H1 (cell line): ENCODE measurements around the gene EEF1G. TPM values are rescaled to one million over a fixed set of nuclear protein-coding genes. Genes with fewer than 3 reads are reported as not detected.

Experiments
- CTCF ChIA-PET: fragments of 300-600 bp; sonication (Branson Sonifier 250); formaldehyde crosslinking; loops from one replicate; lab custom pipeline; 2021; ENCODE audit not compliant: partially characterized antibody; lab: Charles Lee
- POLR2A ChIA-PET: fragments of 300-600 bp; sonication (Branson Sonifier 250); formaldehyde crosslinking; loops from one replicate; lab custom pipeline; 2021; ENCODE audit warnings: inconsistent platforms; ENCODE audit not compliant: partially characterized antibody; lab: Charles Lee
- DNase-seq, 2 experiments: peaks; one replicate each; pipeline versions ENCODE4 v3.0.0 to v3.0.0-alpha.2; 2010 to 2022; ENCODE audit warnings: low spot score in 2 of 2, low read depth in 1 of 2, mixed read lengths in 1 of 2
- FAIRE-seq: peaks from 2 replicates; lab custom pipeline; 2011; peaks lifted over from hg19 to GRCh38; lab: Jason Lieb, UNC
- H2AFZ ChIP-seq: 2 replicates; pipeline ENCODE4 v1.8.1; 2012; ENCODE audit warnings: low read length, inconsistent platforms
- H2AK5ac ChIP-seq: 2 replicates; pipeline ENCODE4 v1.6.1; 2013; ENCODE audit warnings: low read depth, low read length
- H2BK120ac ChIP-seq: replicated peaks from 2 replicates; pipeline ENCODE3; 2013; ENCODE audit warnings: low read depth, low read length, inconsistent platforms
- H2BK12ac ChIP-seq: 2 replicates; pipeline ENCODE4 v1.6.1; 2013; ENCODE audit warnings: low read depth, low read length
- H2BK15ac ChIP-seq: 2 replicates; pipeline ENCODE4 v1.6.1; 2013; ENCODE audit warnings: low read length
- H2BK20ac ChIP-seq: 2 replicates; pipeline ENCODE4 v1.6.1; 2013; ENCODE audit warnings: low read length
- H2BK5ac ChIP-seq: 2 replicates; pipeline ENCODE4 v1.6.1; 2013; ENCODE audit warnings: low read depth, low read length
- H3K14ac ChIP-seq: 2 replicates; pipeline ENCODE4 v1.6.1; 2013; ENCODE audit warnings: inconsistent platforms; ENCODE audit not compliant: insufficient read length
- H3K18ac ChIP-seq: 2 replicates; pipeline ENCODE4 v1.6.1; 2013; ENCODE audit warnings: low read length; ENCODE audit errors: extremely low read depth
- H3K23ac ChIP-seq: 2 replicates; pipeline ENCODE4 v1.6.1; 2013; ENCODE audit warnings: inconsistent platforms; ENCODE audit not compliant: insufficient read length
- H3K23me2 ChIP-seq: 2 replicates; pipeline ENCODE4 v1.6.1; 2013; ENCODE audit warnings: low read depth, low read length
- H3K27ac ChIP-seq: 2 replicates; pipeline ENCODE4 v1.6.1; 2011; ENCODE audit warnings: low read depth, low read length, inconsistent platforms
- H3K27me3 ChIP-seq, 4 experiments: replicated peaks in 1 of 4; 1 replicate in 1 of 4; 2 replicates in 3 of 4; pipeline versions ENCODE4 v1.6.1 to v1.8.1; 2011 to 2013; ENCODE audit warnings: low read length in 3 of 4, mild to moderate bottlenecking in 3 of 4, inconsistent platforms in 2 of 4, mixed read lengths in 2 of 4, moderate library complexity in 1 of 4; ENCODE audit not compliant: control insufficient read depth in 3 of 4, insufficient read depth in 3 of 4; ENCODE audit errors: extremely low read depth in 1 of 4
- H3K36me3 ChIP-seq, 4 experiments: 2 replicates each; pipeline versions ENCODE4 v1.6.1 to v1.8.1; 2011 to 2013; ENCODE audit warnings: mild to moderate bottlenecking in 4 of 4, low read length in 3 of 4, moderate library complexity in 2 of 4, control low read depth in 1 of 4, inconsistent platforms in 1 of 4; ENCODE audit not compliant: insufficient read depth in 4 of 4, control insufficient read depth in 2 of 4
- H3K4ac ChIP-seq: replicated peaks from 2 replicates; pipeline ENCODE3; 2013; ENCODE audit warnings: low read length, low read depth, mixed read lengths, inconsistent platforms; ENCODE audit not compliant: insufficient read length
- H3K4me1 ChIP-seq, 4 experiments: replicated peaks in 1 of 4; 1 replicate in 1 of 4; 2 replicates in 3 of 4; pipeline versions ENCODE4 v1.6.1 to v1.8.1; 2011 to 2013; ENCODE audit warnings: low read length in 3 of 4, inconsistent platforms in 2 of 4, mixed read lengths in 1 of 4; ENCODE audit not compliant: insufficient read depth in 4 of 4, control insufficient read depth in 3 of 4
- H3K4me2 ChIP-seq, 2 experiments: 2 replicates each; pipeline versions ENCODE4 v1.6.1 to v1.8.1; 2011 to 2013; ENCODE audit warnings: low read depth in 2 of 2, low read length in 2 of 2, control low read depth in 1 of 2, inconsistent platforms in 1 of 2, mild to moderate bottlenecking in 1 of 2; ENCODE audit not compliant: insufficient read depth in 1 of 2
- H3K4me3 ChIP-seq, 4 experiments: fragments of 200-600, 300-600 bp in 1 of 4; sonication (generic), shearing (Covaris generic), sonication (Bioruptor Twin) in 1 of 4; 2 replicates each; pipeline versions ENCODE4 v1.5.1 to v1.8.1; 2011 to 2016; ENCODE audit warnings: low read length in 4 of 4, low read depth in 3 of 4, control low read depth in 2 of 4, inconsistent platforms in 2 of 4, mild to moderate bottlenecking in 2 of 4, mixed read lengths in 1 of 4, moderate library complexity in 1 of 4; ENCODE audit not compliant: insufficient read depth in 2 of 4; ENCODE audit errors: extremely low read depth in 1 of 4
- H3K56ac ChIP-seq: replicated peaks from 2 replicates; pipeline ENCODE3; 2013; ENCODE audit warnings: low read depth, mild to moderate bottlenecking, mixed read lengths, low read length, inconsistent platforms; ENCODE audit not compliant: insufficient read length
- H3K79me1 ChIP-seq: 2 replicates; pipeline ENCODE4 v1.6.1; 2013; ENCODE audit warnings: low read depth, low read length, control low read depth
- H3K79me2 ChIP-seq, 2 experiments: 2 replicates each; pipeline versions ENCODE4 v1.6.1 to v1.8.1; 2012 to 2013; ENCODE audit warnings: low read length in 2 of 2, mild to moderate bottlenecking in 2 of 2, inconsistent platforms in 1 of 2; ENCODE audit not compliant: insufficient read depth in 2 of 2, control insufficient read depth in 1 of 2
- H3K9ac ChIP-seq, 4 experiments: replicated peaks in 1 of 4; 1 replicate in 1 of 4; 2 replicates in 3 of 4; pipeline versions ENCODE4 v1.6.1 to v1.8.1; 2011 to 2013; ENCODE audit warnings: low read depth in 3 of 4, low read length in 3 of 4, control low read depth in 2 of 4, mild to moderate bottlenecking in 2 of 4, moderate library complexity in 2 of 4, inconsistent platforms in 1 of 4; ENCODE audit errors: extremely low read depth in 1 of 4
- H3K9me3 ChIP-seq, 2 experiments: 2 replicates each; pipeline versions ENCODE4 v1.6.1 to v1.8.1; 2012 to 2013; ENCODE audit warnings: mild to moderate bottlenecking in 2 of 2, moderate library complexity in 2 of 2, control low read depth in 1 of 2, inconsistent platforms in 1 of 2, low read depth in 1 of 2, low read length in 1 of 2, mixed read lengths in 1 of 2; ENCODE audit not compliant: insufficient read depth in 2 of 2
- H4K20me1 ChIP-seq, 2 experiments: replicated peaks in 1 of 2; 2 replicates each; pipeline versions ENCODE3 to v1.8.1; 2011 to 2013; ENCODE audit warnings: inconsistent platforms in 2 of 2, low read length in 2 of 2, mild to moderate bottlenecking in 1 of 2; ENCODE audit not compliant: insufficient read depth in 2 of 2, control insufficient read depth in 1 of 2
- H4K5ac ChIP-seq: 2 replicates; pipeline ENCODE4 v1.6.1; 2013; ENCODE audit warnings: low read length, low read depth, mixed read lengths, inconsistent platforms; ENCODE audit not compliant: insufficient read length
- H4K8ac ChIP-seq: 2 replicates; pipeline ENCODE4 v1.8.0; 2013; ENCODE audit warnings: mild to moderate bottlenecking, moderate library complexity, low read length, inconsistent platforms; ENCODE audit not compliant: insufficient read depth; ENCODE audit errors: extremely low read depth
- H4K91ac ChIP-seq: replicated peaks from 2 replicates; pipeline ENCODE3; 2013; ENCODE audit warnings: low read length, mixed read lengths, inconsistent platforms; ENCODE audit not compliant: insufficient read length
- ASH2L ChIP-seq: fragments of 200-600, 300-600 bp; sonication (generic); IDR thresholded peaks from one replicate; pipeline ENCODE4 v1.7.1; 2017; ENCODE audit warnings: low read length
- RXRA ChIP-seq: IDR thresholded peaks from 2 replicates; pipeline ENCODE4 v1.6.1; 2011; ENCODE audit warnings: low read depth, mild to moderate bottlenecking, low read length, moderate library complexity; ENCODE audit not compliant: insufficient read depth
- WGBS, 2 experiments: shearing (Covaris generic) in 1 of 2; methylation state at CpG; one replicate each; pipeline versions ENCODE4 v1.1.6 to v1.1.7; 2013 to 2015; ENCODE audit warnings: low lambda C conversion rate in 2 of 2, mixed read lengths in 2 of 2, inconsistent platforms in 1 of 2, low coverage in 1 of 2, missing lambda C conversion rate in 1 of 2; ENCODE audit not compliant: insufficient replicate concordance in 2 of 2, insufficient coverage in 1 of 2, insufficient read length in 1 of 2; ENCODE audit errors: extremely low coverage in 1 of 2, missing lambda C conversion rate in 1 of 2; 5-methylcytosine and 5-hydroxymethylcytosine counted together
- polyA plus RNA-seq, 7 experiments: library from polyadenylated mRNA; depleted of rRNA in 3 of 7; stranded (reverse) in 5 of 7; unstranded in 2 of 7; fragments of >200 nt in 5 of 7; fragments of 200-250 nt in 2 of 7; gene quantifications; 1 replicate in 5 of 7; 2 replicates in 1 of 7; 4 replicates in 1 of 7; pipeline versions ENCODE4 v1.2.1 to v1.2.3, GENCODE V29; 2011 to 2013; ENCODE audit warnings: missing spikeins in 2 of 7, mixed read lengths in 2 of 7
- total RNA-seq: library from RNA; stranded (reverse); fragmentation: NEBNext Ultra II Directional; extraction: Animal tissue kit (Norgen Biotek cat#: 25700); gene quantifications from 2 replicates; pipeline ENCODE4 v1.2.1, GENCODE V29; 2021

The EEF1G gene
- total and polyA plus RNA-seq, 2 of the 8 experiments (the other 6 are each of a cell fraction or from before 2014, with no cell fraction given), result 1,627 to 1,996 TPM

- Histone ChIP-seq H3K4me1 (peaks cover 8 to 34% (median 17%) of the 10 kb centered on the region in 4 experiments), H2BK12ac (no peak overlapping the region), H2BK5ac (no peak overlapping the region), H2BK15ac (no peak overlapping the region), H3K9ac (no peak overlapping the region), H2AFZ (no peak overlapping the region), H2AK5ac (no peak overlapping the region), H3K4me2 (no peak overlapping the region; a peak in 2 of 4 replicates), H4K91ac (no peak overlapping the region), H3K23ac (no peak overlapping the region), H3K27ac (no peak overlapping the region), H3K79me2 (peaks cover 0 to 13% of the 10 kb centered on the region in 2 experiments; a peak in 2 of 4 replicates), H3K18ac (no peak overlapping the region), H3K9me3 (no peaks in the 10 kb centered on the region), H4K5ac (no peak overlapping the region), H4K20me1 (peaks cover 0 to 6% of the 10 kb centered on the region in 2 experiments), H3K36me3 (no peaks in the 10 kb centered on the region; a peak in 3 of 8 replicates), H3K4me3 (no peak overlapping the region), H3K14ac (no peak overlapping the region), H3K4ac (no peak overlapping the region), H3K23me2 (peaks cover 17% of the 10 kb centered on the region; the same call in 1 of the 2 replicates), H3K56ac (no peak overlapping the region), H3K79me1 (no peaks in the 10 kb centered on the region; the same call in 1 of the 2 replicates), H3K27me3 (peaks cover 0 to 13% (median 11%) of the 10 kb centered on the region in 4 experiments; a peak in 6 of 7 replicates), H2BK20ac (no peak overlapping the region), H4K8ac (no peak overlapping the region), H2BK120ac (no peak overlapping the region)
- 82% methylated on average over 13 of the region's 13 CpGs; no CpG with 5 or more reads in 1 of the 2 experiments for WGBS, 2 experiments
- FAIRE-seq, result no peak
- ChIA-PET CTCF (interaction anchor here (1.2 to 10.2 kb wide), 3 partner anchors 9 to 44 kb away, joined by 3 to 97 read pairs (median 7); partner anchors contain the start of genes ROM1 and TUT1), POLR2A (interaction anchor here (1.0 to 15.8 kb wide), 7 partner anchors 9 to 101 kb away, joined by 4 to 235 read pairs (median 16); partner anchors contain the start of genes B3GAT3, C11orf98, CSKMT and EEF1G)
- DNase-seq, result no peak
- TF ChIP-seq ASH2L, result peak; percentile 19
- TF ChIP-seq RXRA, result no peak
Observed at GRCh38 chr11:62604460-62605120, 30.9 kb upstream of the EEF1G start.
